Breast epithelium (tissue), 3 donors: ENCODE data around the gene SYCP2L.

Source experiments
- CTCF ChIP-seq, 3 donors: fragments of 450-650 bp; IDR thresholded peaks; one replicate each; pipeline ENCODE4 v1.5.1; 2016 to 2017; ENCODE audit warnings: antibody characterized with exemption in 3 of 3, mild to moderate bottlenecking in 3 of 3, moderate library complexity in 3 of 3
- POLR2A ChIP-seq: fragments of 450-650 bp; IDR thresholded peaks from one replicate; pipeline ENCODE4 v1.6.1; 2016; ENCODE audit warnings: antibody characterized with exemption, mild to moderate bottlenecking, moderate library complexity
- POLR2AphosphoS5 ChIP-seq, 3 donors: sonication (generic); formaldehyde crosslinking; IDR thresholded peaks; one replicate each; pipeline ENCODE4 v1.6.1; 2017; ENCODE audit warnings: antibody characterized with exemption in 3 of 3

DNA sequence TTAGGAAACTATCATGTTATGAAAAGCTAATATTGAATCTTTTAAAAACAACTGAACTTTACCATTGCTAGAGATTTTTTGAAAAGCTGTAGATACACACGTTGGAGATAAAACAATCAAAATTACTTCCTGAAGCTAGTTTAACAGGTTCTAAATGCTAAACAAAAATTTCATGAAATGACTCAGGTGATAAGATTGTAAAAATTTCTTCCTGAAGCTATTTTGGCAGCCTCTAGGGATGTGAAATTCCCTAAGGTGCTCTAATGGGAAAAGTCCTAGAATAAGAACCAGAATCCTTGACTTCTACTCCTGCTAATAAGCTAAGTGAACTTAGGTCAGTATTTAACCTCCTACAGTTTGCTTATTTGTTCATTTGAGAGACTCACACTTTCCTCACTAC lies 13.5 kb upstream of the SYCP2L start:
- no peak for TF ChIP-seq POLR2A
- TF ChIP-seq CTCF (IDR thresholded peaks at IDR 0.05), result no peak
- TF ChIP-seq POLR2AphosphoS5 (IDR thresholded peaks at IDR 0.05), result no peak
